ENCODE results near the gene ABI2.

DNA sequence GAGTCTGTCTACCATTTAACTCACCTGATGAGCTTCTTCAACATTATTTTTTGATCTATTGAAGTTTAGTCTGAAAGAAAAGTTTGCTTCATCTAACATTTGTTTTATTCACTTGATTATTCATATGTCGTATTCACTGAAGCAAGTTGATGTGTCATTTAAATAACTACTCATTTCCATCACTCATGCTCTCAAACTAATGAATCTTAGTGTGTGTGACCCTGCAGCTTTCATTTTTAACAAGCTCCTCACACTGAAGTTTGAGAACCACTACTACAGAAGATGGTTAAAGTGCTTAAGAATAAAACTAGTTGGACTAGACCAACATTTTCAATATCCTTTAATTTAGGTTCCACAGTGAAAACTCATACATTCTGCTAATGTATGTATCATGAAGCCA lies 1.8 kb upstream of the ABI2 start:
- TF ChIP-seq, protein P1, sequence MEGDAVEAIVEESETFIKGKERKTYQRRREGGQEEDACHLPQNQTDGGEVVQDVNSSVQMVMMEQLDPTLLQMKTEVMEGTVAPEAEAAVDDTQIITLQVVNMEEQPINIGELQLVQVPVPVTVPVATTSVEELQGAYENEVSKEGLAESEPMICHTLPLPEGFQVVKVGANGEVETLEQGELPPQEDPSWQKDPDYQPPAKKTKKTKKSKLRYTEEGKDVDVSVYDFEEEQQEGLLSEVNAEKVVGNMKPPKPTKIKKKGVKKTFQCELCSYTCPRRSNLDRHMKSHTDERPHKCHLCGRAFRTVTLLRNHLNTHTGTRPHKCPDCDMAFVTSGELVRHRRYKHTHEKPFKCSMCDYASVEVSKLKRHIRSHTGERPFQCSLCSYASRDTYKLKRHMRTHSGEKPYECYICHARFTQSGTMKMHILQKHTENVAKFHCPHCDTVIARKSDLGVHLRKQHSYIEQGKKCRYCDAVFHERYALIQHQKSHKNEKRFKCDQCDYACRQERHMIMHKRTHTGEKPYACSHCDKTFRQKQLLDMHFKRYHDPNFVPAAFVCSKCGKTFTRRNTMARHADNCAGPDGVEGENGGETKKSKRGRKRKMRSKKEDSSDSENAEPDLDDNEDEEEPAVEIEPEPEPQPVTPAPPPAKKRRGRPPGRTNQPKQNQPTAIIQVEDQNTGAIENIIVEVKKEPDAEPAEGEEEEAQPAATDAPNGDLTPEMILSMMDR (conservative IDR thresholded peaks at IDR 0.05) = no peak
- TF ChIP-seq ZFX (IDR thresholded peaks at IDR 0.05) = no peak

Data from C4-2B (cell line).